ENCODE measurements around the gene FAM186B. TPM values are rescaled to one million over a fixed set of nuclear protein-coding genes. Genes with fewer than 3 reads are reported as not detected.
"Not testable (repeated sequence)": the region's sequence is repeated elsewhere in the genome, so short reads cannot be mapped to it uniquely, and the experiment has no call there.

Gene FAM186B
- total RNA-seq, result under 0.01 TPM in 2 replicates

DNA sequence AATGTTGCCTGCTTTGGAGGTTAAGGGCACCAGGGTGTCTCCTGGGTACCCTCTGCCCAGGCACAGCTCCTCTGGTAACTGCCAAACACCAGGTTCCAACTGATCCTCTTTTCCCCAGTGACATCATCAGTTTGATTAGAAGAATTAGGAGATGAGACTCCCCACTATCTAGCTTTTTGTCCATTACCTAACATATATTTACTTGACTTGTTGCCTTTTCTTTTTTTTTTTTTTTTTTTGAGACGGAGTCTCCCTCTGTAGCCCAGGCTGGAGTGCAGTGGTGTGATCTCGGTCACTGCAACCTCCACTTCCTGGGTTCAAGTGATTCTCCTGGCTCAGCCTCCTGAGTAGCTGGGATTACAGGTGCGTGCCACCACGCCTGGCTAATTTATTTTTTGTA lies at the start of gene FAM186B:
Gene FAM186B, minus strand, starts transcription at position 101 of the 400 bp plus-strand sequence. CDS start 162 bp downstream, outside the sequence.
- DNase-seq (ENCODE audit: low read depth); H3K4me3 ChIP-seq (ENCODE audit: low read depth, low read length): not testable (repeated sequence)

GRCh38 chr12:49654715-49655114 lies 49.3 kb upstream of the FAM186B start:
- H3K4me3 ChIP-seq (ENCODE audit: low read depth, low read length), result no peak overlapping the region
- DNase-seq (ENCODE audit: low read depth), result no peak
- no peak for TF ChIP-seq CTCF (IDR thresholded peaks at IDR 0.05; ENCODE audit: insufficient read depth, low read depth, low read length)

DNA sequence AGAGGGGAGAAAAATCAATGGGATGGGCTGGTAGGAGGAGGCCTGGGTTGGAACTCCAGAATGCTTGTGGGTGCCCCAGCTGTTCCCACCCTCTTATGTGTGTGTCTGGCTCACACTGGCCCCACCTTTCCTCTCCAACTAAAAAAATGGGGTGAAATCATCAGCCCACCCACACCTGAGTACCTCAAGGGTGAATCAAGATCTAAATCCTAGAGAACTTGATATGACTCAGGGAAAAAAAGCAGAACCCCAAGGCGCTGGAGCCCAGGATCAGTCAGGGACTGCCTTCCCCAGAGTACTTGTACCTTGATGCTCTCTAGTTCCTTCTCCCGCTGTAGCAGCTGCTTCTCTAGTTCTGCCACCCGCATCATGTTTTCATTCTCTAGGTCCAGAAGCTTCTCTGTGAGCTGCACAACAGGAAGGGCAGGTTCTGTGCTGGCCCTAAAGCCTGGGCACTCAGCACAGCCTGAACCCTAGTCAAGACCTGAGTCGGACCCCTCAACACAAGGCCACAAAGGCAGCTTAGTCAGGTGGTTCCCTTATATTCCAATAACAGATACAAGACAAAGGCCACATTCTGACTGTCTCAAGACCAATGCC lies 47.6 kb upstream of the FAM186B start:
- TF ChIP-seq CTCF (IDR thresholded peaks at IDR 0.05; ENCODE audit: insufficient read depth, low read depth, low read length), result no peak
- DNase-seq (ENCODE audit: low read depth), result no peak
- H3K4me3 ChIP-seq (ENCODE audit: low read depth, low read length), result no peak overlapping the region

DNA sequence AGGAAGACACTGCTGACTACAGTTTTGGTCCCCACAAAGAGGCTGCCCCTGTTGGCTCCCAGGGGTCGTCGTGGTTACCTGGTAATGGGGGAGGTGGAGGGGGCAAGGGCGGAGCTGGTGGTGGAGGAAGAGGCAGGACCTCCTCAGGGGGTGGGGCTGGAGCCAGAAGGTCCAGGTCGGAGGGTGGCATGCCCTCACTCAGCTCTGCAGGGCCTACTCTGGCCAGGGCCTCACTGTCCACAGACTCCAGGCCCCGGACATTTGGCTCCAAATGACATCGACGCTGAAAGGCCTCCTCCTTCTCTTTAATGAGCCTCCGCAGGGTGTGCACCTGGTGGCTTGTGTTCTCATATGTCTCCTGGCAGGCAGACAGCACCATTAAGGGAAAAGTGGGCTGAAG lies 46.4 kb upstream of the FAM186B start:
- no peak for TF ChIP-seq CTCF (IDR thresholded peaks at IDR 0.05; ENCODE audit: insufficient read depth, low read depth, low read length)
- DNase-seq (ENCODE audit: low read depth), result no peak
- no peak overlapping the region for H3K4me3 ChIP-seq (ENCODE audit: low read depth, low read length)

GRCh38 chr12:49649892-49650291 lies 44.5 kb upstream of the FAM186B start:
- H3K4me3 ChIP-seq (ENCODE audit: low read depth, low read length), result no peak overlapping the region
- no peak for DNase-seq (ENCODE audit: low read depth)
- no peak for TF ChIP-seq CTCF (IDR thresholded peaks at IDR 0.05; ENCODE audit: insufficient read depth, low read depth, low read length)

DNA sequence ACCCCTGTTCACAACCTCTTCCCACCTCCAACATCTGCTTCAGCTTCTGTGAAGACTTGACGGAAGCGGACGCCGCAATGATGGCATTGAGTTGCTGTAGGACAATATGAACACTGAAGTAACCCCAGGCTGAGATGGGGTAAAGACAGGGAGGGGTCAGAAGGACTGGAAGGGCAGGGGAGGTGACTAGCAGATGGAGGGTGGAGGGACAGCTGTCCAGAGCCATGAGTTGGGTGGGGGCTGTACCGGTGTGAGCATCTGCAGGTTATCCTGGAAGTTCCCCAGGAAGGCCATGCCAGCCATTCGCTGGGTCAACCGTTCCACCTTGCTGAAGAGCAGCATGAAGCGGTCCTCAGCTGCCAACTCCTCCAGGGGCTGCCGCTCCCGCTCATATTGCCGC lies 44.0 kb upstream of the FAM186B start:
- DNase-seq (ENCODE audit: low read depth), result no peak
- H3K4me3 ChIP-seq (ENCODE audit: low read depth, low read length), result no peak overlapping the region
- TF ChIP-seq CTCF (IDR thresholded peaks at IDR 0.05; ENCODE audit: insufficient read depth, low read depth, low read length), result no peak

GRCh38 chr12:49648712-49649003 lies 43.2 kb upstream of the FAM186B start:
- TF ChIP-seq CTCF (IDR thresholded peaks at IDR 0.05; ENCODE audit: insufficient read depth, low read depth, low read length), result no peak
- DNase-seq (ENCODE audit: low read depth), result no peak
- H3K4me3 ChIP-seq (ENCODE audit: low read depth, low read length), result no peak overlapping the region
